ENCODE results near the gene TPD52L1. TPM values are rescaled to one million over a fixed set of nuclear protein-coding genes. Genes with fewer than 3 reads are reported as not detected.

Gene TPD52L1
- total and polyA plus RNA-seq, 2 of the 13 experiments (the other 11 are each of a cell fraction or from before 2014, with no cell fraction given), result 0.49 to 0.53 TPM

DNA sequence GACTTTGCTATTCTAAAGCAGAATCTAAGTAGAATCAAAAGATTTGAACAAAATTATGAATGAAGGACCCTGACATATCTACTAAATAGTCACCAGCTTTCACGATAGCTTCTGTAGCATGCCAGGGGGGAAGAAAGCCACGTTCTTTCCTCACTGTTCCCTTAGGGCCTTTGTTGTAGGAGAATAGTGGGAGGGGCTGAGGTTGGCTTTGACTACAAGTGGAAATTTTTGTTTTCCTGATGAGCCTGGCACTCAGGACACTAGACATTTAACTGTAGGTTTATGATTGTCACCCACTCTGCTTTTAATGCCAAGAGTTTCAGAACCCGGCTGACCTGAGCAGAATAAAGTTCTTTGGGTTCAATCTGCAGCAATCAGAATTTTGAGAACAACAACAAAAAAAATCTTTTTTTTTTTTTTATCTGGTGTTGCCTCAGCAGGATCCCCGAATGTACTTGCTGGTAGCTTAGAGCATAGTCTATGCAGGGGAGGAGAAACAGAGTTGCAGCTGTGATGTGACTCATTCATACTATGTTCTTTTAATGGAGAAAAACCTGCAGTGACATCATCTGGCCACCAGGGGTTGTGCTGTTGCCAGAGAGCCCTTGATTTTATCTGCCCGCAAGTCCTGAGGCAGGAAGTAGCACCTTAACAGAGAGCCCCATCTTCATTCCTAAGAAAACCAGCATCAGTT, 38.5 kb downstream of the TPD52L1 start (continued):
- no peak for TF ChIP-seq ZFX (CRISPR knock-in tag; IDR thresholded peaks at IDR 0.05; ENCODE audit: low read depth)
- TF ChIP-seq PCBP2 (optimal IDR thresholded peaks at IDR 0.05; ENCODE audit: low read depth, low read length, poor library complexity, severe bottlenecking), result no peak
- TF ChIP-seq, protein P1, sequence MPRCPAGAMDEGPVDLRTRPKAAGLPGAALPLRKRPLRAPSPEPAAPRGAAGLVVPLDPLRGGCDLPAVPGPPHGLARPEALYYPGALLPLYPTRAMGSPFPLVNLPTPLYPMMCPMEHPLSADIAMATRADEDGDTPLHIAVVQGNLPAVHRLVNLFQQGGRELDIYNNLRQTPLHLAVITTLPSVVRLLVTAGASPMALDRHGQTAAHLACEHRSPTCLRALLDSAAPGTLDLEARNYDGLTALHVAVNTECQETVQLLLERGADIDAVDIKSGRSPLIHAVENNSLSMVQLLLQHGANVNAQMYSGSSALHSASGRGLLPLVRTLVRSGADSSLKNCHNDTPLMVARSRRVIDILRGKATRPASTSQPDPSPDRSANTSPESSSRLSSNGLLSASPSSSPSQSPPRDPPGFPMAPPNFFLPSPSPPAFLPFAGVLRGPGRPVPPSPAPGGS (CRISPR knock-in tag; IDR thresholded peaks at IDR 0.05), result no peak
- no peak for TF ChIP-seq ZFP36L1 (CRISPR knock-in tag; IDR thresholded peaks at IDR 0.05)
- TF ChIP-seq, protein P2, sequence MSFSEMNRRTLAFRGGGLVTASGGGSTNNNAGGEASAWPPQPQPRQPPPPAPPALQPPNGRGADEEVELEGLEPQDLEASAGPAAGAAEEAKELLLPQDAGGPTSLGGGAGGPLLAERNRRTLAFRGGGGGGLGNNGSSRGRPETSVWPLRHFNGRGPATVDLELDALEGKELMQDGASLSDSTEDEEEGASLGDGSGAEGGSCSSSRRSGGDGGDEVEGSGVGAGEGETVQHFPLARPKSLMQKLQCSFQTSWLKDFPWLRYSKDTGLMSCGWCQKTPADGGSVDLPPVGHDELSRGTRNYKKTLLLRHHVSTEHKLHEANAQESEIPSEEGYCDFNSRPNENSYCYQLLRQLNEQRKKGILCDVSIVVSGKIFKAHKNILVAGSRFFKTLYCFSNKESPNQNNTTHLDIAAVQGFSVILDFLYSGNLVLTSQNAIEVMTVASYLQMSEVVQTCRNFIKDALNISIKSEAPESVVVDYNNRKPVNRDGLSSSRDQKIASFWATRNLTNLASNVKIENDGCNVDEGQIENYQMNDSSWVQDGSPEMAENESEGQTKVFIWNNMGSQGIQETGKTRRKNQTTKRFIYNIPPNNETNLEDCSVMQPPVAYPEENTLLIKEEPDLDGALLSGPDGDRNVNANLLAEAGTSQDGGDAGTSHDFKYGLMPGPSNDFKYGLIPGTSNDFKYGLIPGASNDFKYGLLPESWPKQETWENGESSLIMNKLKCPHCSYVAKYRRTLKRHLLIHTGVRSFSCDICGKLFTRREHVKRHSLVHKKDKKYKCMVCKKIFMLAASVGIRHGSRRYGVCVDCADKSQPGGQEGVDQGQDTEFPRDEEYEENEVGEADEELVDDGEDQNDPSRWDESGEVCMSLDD (CRISPR knock-in tag; IDR thresholded peaks at IDR 0.05; ENCODE audit: borderline replicate concordance), result no peak
- TF ChIP-seq RARA (CRISPR knock-in tag; IDR thresholded peaks at IDR 0.05), result no peak
- TF ChIP-seq, protein P3, sequence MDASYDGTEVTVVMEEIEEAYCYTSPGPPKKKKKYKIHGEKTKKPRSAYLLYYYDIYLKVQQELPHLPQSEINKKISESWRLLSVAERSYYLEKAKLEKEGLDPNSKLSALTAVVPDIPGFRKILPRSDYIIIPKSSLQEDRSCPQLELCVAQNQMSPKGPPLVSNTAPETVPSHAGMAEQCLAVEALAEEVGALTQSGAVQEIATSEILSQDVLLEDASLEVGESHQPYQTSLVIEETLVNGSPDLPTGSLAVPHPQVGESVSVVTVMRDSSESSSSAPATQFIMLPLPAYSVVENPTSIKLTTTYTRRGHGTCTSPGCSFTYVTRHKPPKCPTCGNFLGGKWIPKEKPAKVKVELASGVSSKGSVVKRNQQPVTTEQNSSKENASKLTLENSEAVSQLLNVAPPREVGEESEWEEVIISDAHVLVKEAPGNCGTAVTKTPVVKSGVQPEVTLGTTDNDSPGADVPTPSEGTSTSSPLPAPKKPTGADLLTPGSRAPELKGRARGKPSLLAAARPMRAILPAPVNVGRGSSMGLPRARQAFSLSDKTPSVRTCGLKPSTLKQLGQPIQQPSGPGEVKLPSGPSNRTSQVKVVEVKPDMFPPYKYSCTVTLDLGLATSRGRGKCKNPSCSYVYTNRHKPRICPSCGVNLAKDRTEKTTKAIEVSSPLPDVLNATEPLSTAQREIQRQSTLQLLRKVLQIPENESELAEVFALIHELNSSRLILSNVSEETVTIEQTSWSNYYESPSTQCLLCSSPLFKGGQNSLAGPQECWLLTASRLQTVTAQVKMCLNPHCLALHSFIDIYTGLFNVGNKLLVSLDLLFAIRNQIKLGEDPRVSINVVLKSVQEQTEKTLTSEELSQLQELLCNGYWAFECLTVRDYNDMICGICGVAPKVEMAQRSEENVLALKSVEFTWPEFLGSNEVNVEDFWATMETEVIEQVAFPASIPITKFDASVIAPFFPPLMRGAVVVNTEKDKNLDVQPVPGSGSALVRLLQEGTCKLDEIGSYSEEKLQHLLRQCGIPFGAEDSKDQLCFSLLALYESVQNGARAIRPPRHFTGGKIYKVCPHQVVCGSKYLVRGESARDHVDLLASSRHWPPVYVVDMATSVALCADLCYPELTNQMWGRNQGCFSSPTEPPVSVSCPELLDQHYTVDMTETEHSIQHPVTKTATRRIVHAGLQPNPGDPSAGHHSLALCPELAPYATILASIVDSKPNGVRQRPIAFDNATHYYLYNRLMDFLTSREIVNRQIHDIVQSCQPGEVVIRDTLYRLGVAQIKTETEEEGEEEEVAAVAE (CRISPR knock-in tag; IDR thresholded peaks at IDR 0.05; ENCODE audit: borderline replicate concordance), result no peak
- no peak for TF ChIP-seq FOXK2 (IDR thresholded peaks at IDR 0.05)
- peak; percentile 42 for TF ChIP-seq STAG1 (CRISPR knock-in tag; IDR thresholded peaks at IDR 0.05)
- TF ChIP-seq THYN1 (CRISPR knock-in tag; IDR thresholded peaks at IDR 0.05; ENCODE audit: borderline replicate concordance, low read depth), result no peak
- TF ChIP-seq ZNF12 (CRISPR knock-in tag; IDR thresholded peaks at IDR 0.05), result peak; percentile 82
- no peak for TF ChIP-seq RFXAP (CRISPR knock-in tag; IDR thresholded peaks at IDR 0.05; ENCODE audit: borderline replicate concordance)
- no peak for TF ChIP-seq ZNF674 (CRISPR knock-in tag; IDR thresholded peaks at IDR 0.05; ENCODE audit: low read depth)
- no peak for TF ChIP-seq ZNF629 (CRISPR knock-in tag; conservative IDR thresholded peaks at IDR 0.05)
- no peak for TF ChIP-seq ZNF180 (CRISPR knock-in tag; IDR thresholded peaks at IDR 0.05; ENCODE audit: borderline replicate concordance, low read depth)
- no peak for TF ChIP-seq CHD4 (IDR thresholded peaks at IDR 0.05; ENCODE audit: borderline replicate concordance, low read length)
